H1 (cell line): Measurements from ENCODE around the gene DIAPH1. TPM values are rescaled to one million over a fixed set of nuclear protein-coding genes. Genes with fewer than 3 reads are reported as not detected.
A peak's percentile ranks its signal among the peaks of the same experiment; 100 is the strongest.

Experiments
- CTCF ChIA-PET: fragments of 300-600 bp; sonication (Branson Sonifier 250); formaldehyde crosslinking; loops from one replicate; lab custom pipeline; 2021; ENCODE audit not compliant: partially characterized antibody; lab: Charles Lee
- POLR2A ChIA-PET: fragments of 300-600 bp; sonication (Branson Sonifier 250); formaldehyde crosslinking; loops from one replicate; lab custom pipeline; 2021; ENCODE audit warnings: inconsistent platforms; ENCODE audit not compliant: partially characterized antibody; lab: Charles Lee
- DNase-seq, 2 experiments: peaks; one replicate each; pipeline versions ENCODE4 v3.0.0 to v3.0.0-alpha.2; 2010 to 2022; ENCODE audit warnings: low spot score in 2 of 2, low read depth in 1 of 2, mixed read lengths in 1 of 2
- FAIRE-seq: peaks from 2 replicates; lab custom pipeline; 2011; peaks lifted over from hg19 to GRCh38; lab: Jason Lieb, UNC
- H2AFZ ChIP-seq: 2 replicates; pipeline ENCODE4 v1.8.1; 2012; ENCODE audit warnings: low read length, inconsistent platforms
- H2AK5ac ChIP-seq: 2 replicates; pipeline ENCODE4 v1.6.1; 2013; ENCODE audit warnings: low read depth, low read length
- H2BK120ac ChIP-seq: replicated peaks from 2 replicates; pipeline ENCODE3; 2013; ENCODE audit warnings: low read depth, low read length, inconsistent platforms
- H2BK12ac ChIP-seq: 2 replicates; pipeline ENCODE4 v1.6.1; 2013; ENCODE audit warnings: low read depth, low read length
- H2BK15ac ChIP-seq: 2 replicates; pipeline ENCODE4 v1.6.1; 2013; ENCODE audit warnings: low read length
- H2BK20ac ChIP-seq: 2 replicates; pipeline ENCODE4 v1.6.1; 2013; ENCODE audit warnings: low read length
- H2BK5ac ChIP-seq: 2 replicates; pipeline ENCODE4 v1.6.1; 2013; ENCODE audit warnings: low read depth, low read length
- H3K14ac ChIP-seq: 2 replicates; pipeline ENCODE4 v1.6.1; 2013; ENCODE audit warnings: inconsistent platforms; ENCODE audit not compliant: insufficient read length
- H3K18ac ChIP-seq: 2 replicates; pipeline ENCODE4 v1.6.1; 2013; ENCODE audit warnings: low read length; ENCODE audit errors: extremely low read depth
- H3K23ac ChIP-seq: 2 replicates; pipeline ENCODE4 v1.6.1; 2013; ENCODE audit warnings: inconsistent platforms; ENCODE audit not compliant: insufficient read length
- H3K23me2 ChIP-seq: 2 replicates; pipeline ENCODE4 v1.6.1; 2013; ENCODE audit warnings: low read depth, low read length
- H3K27ac ChIP-seq: 2 replicates; pipeline ENCODE4 v1.6.1; 2011; ENCODE audit warnings: low read depth, low read length, inconsistent platforms
- H3K27me3 ChIP-seq, 4 experiments: replicated peaks in 1 of 4; 1 replicate in 1 of 4; 2 replicates in 3 of 4; pipeline versions ENCODE4 v1.6.1 to v1.8.1; 2011 to 2013; ENCODE audit warnings: low read length in 3 of 4, mild to moderate bottlenecking in 3 of 4, inconsistent platforms in 2 of 4, mixed read lengths in 2 of 4, moderate library complexity in 1 of 4; ENCODE audit not compliant: control insufficient read depth in 3 of 4, insufficient read depth in 3 of 4; ENCODE audit errors: extremely low read depth in 1 of 4
- H3K36me3 ChIP-seq, 4 experiments: 2 replicates each; pipeline versions ENCODE4 v1.6.1 to v1.8.1; 2011 to 2013; ENCODE audit warnings: mild to moderate bottlenecking in 4 of 4, low read length in 3 of 4, moderate library complexity in 2 of 4, control low read depth in 1 of 4, inconsistent platforms in 1 of 4; ENCODE audit not compliant: insufficient read depth in 4 of 4, control insufficient read depth in 2 of 4
- H3K4ac ChIP-seq: replicated peaks from 2 replicates; pipeline ENCODE3; 2013; ENCODE audit warnings: low read length, low read depth, mixed read lengths, inconsistent platforms; ENCODE audit not compliant: insufficient read length
- H3K4me1 ChIP-seq, 4 experiments: replicated peaks in 1 of 4; 1 replicate in 1 of 4; 2 replicates in 3 of 4; pipeline versions ENCODE4 v1.6.1 to v1.8.1; 2011 to 2013; ENCODE audit warnings: low read length in 3 of 4, inconsistent platforms in 2 of 4, mixed read lengths in 1 of 4; ENCODE audit not compliant: insufficient read depth in 4 of 4, control insufficient read depth in 3 of 4
- H3K4me2 ChIP-seq, 2 experiments: 2 replicates each; pipeline versions ENCODE4 v1.6.1 to v1.8.1; 2011 to 2013; ENCODE audit warnings: low read depth in 2 of 2, low read length in 2 of 2, control low read depth in 1 of 2, inconsistent platforms in 1 of 2, mild to moderate bottlenecking in 1 of 2; ENCODE audit not compliant: insufficient read depth in 1 of 2
- H3K4me3 ChIP-seq, 4 experiments: fragments of 200-600, 300-600 bp in 1 of 4; sonication (generic), shearing (Covaris generic), sonication (Bioruptor Twin) in 1 of 4; 2 replicates each; pipeline versions ENCODE4 v1.5.1 to v1.8.1; 2011 to 2016; ENCODE audit warnings: low read length in 4 of 4, low read depth in 3 of 4, control low read depth in 2 of 4, inconsistent platforms in 2 of 4, mild to moderate bottlenecking in 2 of 4, mixed read lengths in 1 of 4, moderate library complexity in 1 of 4; ENCODE audit not compliant: insufficient read depth in 2 of 4; ENCODE audit errors: extremely low read depth in 1 of 4
- H3K56ac ChIP-seq: replicated peaks from 2 replicates; pipeline ENCODE3; 2013; ENCODE audit warnings: low read depth, mild to moderate bottlenecking, mixed read lengths, low read length, inconsistent platforms; ENCODE audit not compliant: insufficient read length
- H3K79me1 ChIP-seq: 2 replicates; pipeline ENCODE4 v1.6.1; 2013; ENCODE audit warnings: low read depth, low read length, control low read depth
- H3K79me2 ChIP-seq, 2 experiments: 2 replicates each; pipeline versions ENCODE4 v1.6.1 to v1.8.1; 2012 to 2013; ENCODE audit warnings: low read length in 2 of 2, mild to moderate bottlenecking in 2 of 2, inconsistent platforms in 1 of 2; ENCODE audit not compliant: insufficient read depth in 2 of 2, control insufficient read depth in 1 of 2
- H3K9ac ChIP-seq, 4 experiments: replicated peaks in 1 of 4; 1 replicate in 1 of 4; 2 replicates in 3 of 4; pipeline versions ENCODE4 v1.6.1 to v1.8.1; 2011 to 2013; ENCODE audit warnings: low read depth in 3 of 4, low read length in 3 of 4, control low read depth in 2 of 4, mild to moderate bottlenecking in 2 of 4, moderate library complexity in 2 of 4, inconsistent platforms in 1 of 4; ENCODE audit errors: extremely low read depth in 1 of 4
- H3K9me3 ChIP-seq, 2 experiments: 2 replicates each; pipeline versions ENCODE4 v1.6.1 to v1.8.1; 2012 to 2013; ENCODE audit warnings: mild to moderate bottlenecking in 2 of 2, moderate library complexity in 2 of 2, control low read depth in 1 of 2, inconsistent platforms in 1 of 2, low read depth in 1 of 2, low read length in 1 of 2, mixed read lengths in 1 of 2; ENCODE audit not compliant: insufficient read depth in 2 of 2
- H4K20me1 ChIP-seq, 2 experiments: replicated peaks in 1 of 2; 2 replicates each; pipeline versions ENCODE3 to v1.8.1; 2011 to 2013; ENCODE audit warnings: inconsistent platforms in 2 of 2, low read length in 2 of 2, mild to moderate bottlenecking in 1 of 2; ENCODE audit not compliant: insufficient read depth in 2 of 2, control insufficient read depth in 1 of 2
- H4K5ac ChIP-seq: 2 replicates; pipeline ENCODE4 v1.6.1; 2013; ENCODE audit warnings: low read length, low read depth, mixed read lengths, inconsistent platforms; ENCODE audit not compliant: insufficient read length
- H4K8ac ChIP-seq: 2 replicates; pipeline ENCODE4 v1.8.0; 2013; ENCODE audit warnings: mild to moderate bottlenecking, moderate library complexity, low read length, inconsistent platforms; ENCODE audit not compliant: insufficient read depth; ENCODE audit errors: extremely low read depth
- H4K91ac ChIP-seq: replicated peaks from 2 replicates; pipeline ENCODE3; 2013; ENCODE audit warnings: low read length, mixed read lengths, inconsistent platforms; ENCODE audit not compliant: insufficient read length
- EP300 ChIP-seq, 2 experiments: IDR thresholded peaks; 1 replicate in 1 of 2; 2 replicates in 1 of 2; pipeline ENCODE4 v1.6.1; 2011 to 2012; ENCODE audit warnings: low read depth in 2 of 2, low read length in 2 of 2, mild to moderate bottlenecking in 2 of 2, borderline replicate concordance in 1 of 2, inconsistent platforms in 1 of 2, moderate library complexity in 1 of 2
- FOSL1 ChIP-seq: IDR thresholded peaks from 2 replicates; pipeline ENCODE4 v1.6.1; 2011; ENCODE audit warnings: mild to moderate bottlenecking, low read depth, low read length, moderate library complexity; ENCODE audit not compliant: insufficient read depth
- GABPA ChIP-seq: IDR thresholded peaks from 2 replicates; pipeline ENCODE4 v1.6.1; 2011; ENCODE audit warnings: mild to moderate bottlenecking, low read length, moderate library complexity, borderline replicate concordance; ENCODE audit not compliant: insufficient read depth
- JUN ChIP-seq: IDR thresholded peaks from 2 replicates; pipeline ENCODE4 v1.6.1; 2011; ENCODE audit warnings: low read depth, mild to moderate bottlenecking, improper control_type of control experiment, low read length
- KDM1A ChIP-seq: fragments of 200-600, 300-600 bp; sonication (generic); IDR thresholded peaks from 2 replicates; pipeline ENCODE4 v1.7.1; 2016; ENCODE audit warnings: mild to moderate bottlenecking, low read length, borderline replicate concordance
- NRF1 ChIP-seq: IDR thresholded peaks from 2 replicates; pipeline ENCODE4 v1.6.1; 2011; ENCODE audit warnings: mild to moderate bottlenecking, low read depth, low read length, improper control_type of control experiment
- POLR2A ChIP-seq, 2 experiments: IDR thresholded peaks; 1 replicate in 1 of 2; 2 replicates in 1 of 2; pipeline ENCODE4 v1.6.1; 2011; ENCODE audit warnings: low read depth in 2 of 2, low read length in 2 of 2, mild to moderate bottlenecking in 2 of 2; ENCODE audit errors: control extremely low read depth in 1 of 2
- RNF2 ChIP-seq: fragments of 200-900, 300-1000 bp; sonication (generic); IDR thresholded peaks from 2 replicates; pipeline ENCODE4 v1.7.1; 2016; ENCODE audit warnings: borderline replicate concordance, low read depth, mild to moderate bottlenecking, antibody characterized with exemption, low read length; ENCODE audit not compliant: poor library complexity, severe bottlenecking; ENCODE audit errors: missing control alignments
- SIRT6 ChIP-seq: IDR thresholded peaks from one replicate; pipeline ENCODE4 v1.7.1; 2012; ENCODE audit warnings: low read length, inconsistent platforms
- SIX5 ChIP-seq: IDR thresholded peaks from 2 replicates; pipeline ENCODE4 v1.6.1; 2011; ENCODE audit warnings: mild to moderate bottlenecking, low read depth, low read length
- TBP ChIP-seq: IDR thresholded peaks from 2 replicates; pipeline ENCODE4 v1.6.1; 2011; ENCODE audit warnings: low read depth, low read length, improper control_type of control experiment
- TCF12 ChIP-seq: IDR thresholded peaks from 2 replicates; pipeline ENCODE4 v1.6.1; 2011; ENCODE audit warnings: low read depth, mild to moderate bottlenecking, low read length
- WGBS, 2 experiments: shearing (Covaris generic) in 1 of 2; methylation state at CpG; one replicate each; pipeline versions ENCODE4 v1.1.6 to v1.1.7; 2013 to 2015; ENCODE audit warnings: low lambda C conversion rate in 2 of 2, mixed read lengths in 2 of 2, inconsistent platforms in 1 of 2, low coverage in 1 of 2, missing lambda C conversion rate in 1 of 2; ENCODE audit not compliant: insufficient replicate concordance in 2 of 2, insufficient coverage in 1 of 2, insufficient read length in 1 of 2; ENCODE audit errors: extremely low coverage in 1 of 2, missing lambda C conversion rate in 1 of 2; 5-methylcytosine and 5-hydroxymethylcytosine counted together
- polyA plus RNA-seq, 7 experiments: library from polyadenylated mRNA; depleted of rRNA in 3 of 7; stranded (reverse) in 5 of 7; unstranded in 2 of 7; fragments of >200 nt in 5 of 7; fragments of 200-250 nt in 2 of 7; gene quantifications; 1 replicate in 5 of 7; 2 replicates in 1 of 7; 4 replicates in 1 of 7; pipeline versions ENCODE4 v1.2.1 to v1.2.3, GENCODE V29; 2011 to 2013; ENCODE audit warnings: missing spikeins in 2 of 7, mixed read lengths in 2 of 7
- total RNA-seq: library from RNA; stranded (reverse); fragmentation: NEBNext Ultra II Directional; extraction: Animal tissue kit (Norgen Biotek cat#: 25700); gene quantifications from 2 replicates; pipeline ENCODE4 v1.2.1, GENCODE V29; 2021

Gene DIAPH1
- total and polyA plus RNA-seq, 2 of the 8 experiments (the other 6 are each of a cell fraction or from before 2014, with no cell fraction given) = 61.2 to 114 TPM

GRCh38 chr5:141637123-141637766 lies 18.4 kb upstream of the DIAPH1 start:
- Histone ChIP-seq H3K27me3 (peaks cover 0 to 4% (median 0%) of the 10 kb centered on the region in 4 experiments; a peak in 1 of 7 replicates), H3K36me3 (peaks cover 0 to 20% (median 2%) of the 10 kb centered on the region in 4 experiments; a peak in 3 of 8 replicates), H4K20me1 (peaks cover 4 to 15% of the 10 kb centered on the region in 2 experiments), H3K56ac (no peak overlapping the region), H2BK20ac (no peak overlapping the region), H3K14ac (no peak overlapping the region), H3K9ac (peak overlapping the region; percentile 40 to 66 (median 59); a peak in 6 of 7 replicates), H2BK5ac (no peak overlapping the region), H3K79me1 (peaks cover 12% of the 10 kb centered on the region), H3K4ac (no peak overlapping the region), H3K23me2 (peaks cover 14% of the 10 kb centered on the region), H3K23ac (no peak overlapping the region), H2AK5ac (no peak overlapping the region), H4K8ac (peak overlapping the region; percentile 81; the same call in 1 of the 2 replicates), H3K9me3 (no peaks in the 10 kb centered on the region), H2BK12ac (peak overlapping the region; percentile 17; the same call in 1 of the 2 replicates), H4K5ac (no peak overlapping the region), H3K4me1 (peaks cover 0 to 5% (median 3%) of the 10 kb centered on the region in 4 experiments; a peak in 5 of 7 replicates), H4K91ac (no peak overlapping the region), H3K27ac (no peak overlapping the region), H3K4me2 (peak overlapping the region; percentile 90 to 97), H2BK15ac (no peak overlapping the region), H3K4me3 (peak overlapping the region; percentile 84 to 99 (median 98)), H3K18ac (peak overlapping the region; percentile 75), H2BK120ac (no peak overlapping the region), H2AFZ (peak overlapping the region; percentile 46; the same call in 1 of the 2 replicates), H3K79me2 (peaks cover 10 to 37% of the 10 kb centered on the region in 2 experiments)
- FAIRE-seq (no peak), DNase-seq (no peak)
- CTCF ChIA-PET = interaction anchor here (0.6 to 10.3 kb wide), 20 partner anchors 8 to 348 kb away, joined by 3 to 117 read pairs (median 4); partner anchors contain the start of genes DIAPH1, FCHSD1 and RNF14
- POLR2A ChIA-PET = interaction anchor here (0.8 to 6.8 kb wide), 22 partner anchors 10 to 323 kb away, joined by 3 to 96 read pairs (median 4); partner anchors contain the start of genes ARAP3, DIAPH1 and FCHSD1
- WGBS, 2 experiments = 0% methylated on average over 48 of the region's 63 CpGs; no CpG with 5 or more reads in 1 of the 2 experiments
- TF ChIP-seq RNF2 = no peak
- no peak for TF ChIP-seq EP300 (IDR thresholded peaks at IDR 0.05; ENCODE audit: borderline replicate concordance in 1 of 2, low read depth in 2 of 2, low read length in 2 of 2)
- TF ChIP-seq JUN = no peak
- TF ChIP-seq GABPA = no peak
- no peak for TF ChIP-seq FOSL1
- no peak for TF ChIP-seq SIRT6
- no peak for TF ChIP-seq KDM1A
- TF ChIP-seq NRF1 = no peak
- 0 out of 2 replicates have a peak, but pooled peaks have one; percentile 9 for TF ChIP-seq TBP
- TF ChIP-seq SIX5 = no peak
- TF ChIP-seq POLR2A (IDR thresholded peaks at IDR 0.05; ENCODE audit: control extremely low read depth in 1 of 2, low read depth in 2 of 2, low read length in 2 of 2) = no peak
- no peak for TF ChIP-seq TCF12
